Measurements from ENCODE around the gene VWA8.

VWA8 gene

GRCh38 chr13:41608839-41609177, 352.1 kb downstream of the VWA8 start:
- DNase-seq: no peak

GRCh38 chr13:41608111-41608838, 352.6 kb downstream of the VWA8 start:
- DNase-seq: no peak

- no peak for DNase-seq
These were observed 354.3 kb downstream of the VWA8 start for GRCh38 chr13:41606646-41607045.

GRCh38 chr13:41605319-41606285, 355.3 kb downstream of the VWA8 start:
- no peak for DNase-seq

- DNase-seq: no peak
These were observed 357.0 kb downstream of the VWA8 start for GRCh38 chr13:41603917-41604316.

- no peak for DNase-seq
These were observed 359.0 kb downstream of the VWA8 start for GRCh38 chr13:41601718-41602445.

- DNase-seq: no peak
These were observed 361.3 kb downstream of the VWA8 start for GRCh38 chr13:41599619-41600018.

GRCh38 chr13:41597348-41598041, 363.4 kb downstream of the VWA8 start:
- DNase-seq: no peak

GRCh38 chr13:41596190-41596589, 364.7 kb downstream of the VWA8 start:
- no peak for DNase-seq

- no peak for DNase-seq
These were observed 365.6 kb downstream of the VWA8 start for GRCh38 chr13:41595298-41595697.

GRCh38 chr13:41590643-41591042, 370.3 kb downstream of the VWA8 start:
- DNase-seq: no peak

GRCh38 chr13:41590122-41590521, 370.8 kb downstream of the VWA8 start:
- DNase-seq: no peak

- DNase-seq: no peak
These were observed 371.5 kb downstream of the VWA8 start for GRCh38 chr13:41589434-41589833.

- DNase-seq: peak; percentile 31 to 48
These were observed 372.0 kb downstream of the VWA8 start for GRCh38 chr13:41588899-41589298.

GRCh38 chr13:41588448-41588847, 372.5 kb downstream of the VWA8 start:
- no peak for DNase-seq

- DNase-seq: peak; percentile 5 to 17
These were observed 373.4 kb downstream of the VWA8 start for GRCh38 chr13:41587490-41587889.

GRCh38 chr13:41586216-41586615, 374.7 kb downstream of the VWA8 start:
- no peak for DNase-seq

GRCh38 chr13:41582027-41582463, 378.9 kb downstream of the VWA8 start:
- DNase-seq: no peak

GRCh38 chr13:41580345-41580744, 380.6 kb downstream of the VWA8 start:
- no peak for DNase-seq

GRCh38 chr13:41579881-41580280, 381.0 kb downstream of the VWA8 start:
- no peak for DNase-seq

GRCh38 chr13:41579168-41579567, 381.7 kb downstream of the VWA8 start:
- no peak for DNase-seq

- no peak for DNase-seq
These were observed 382.5 kb downstream of the VWA8 start for GRCh38 chr13:41578371-41578770.

GRCh38 chr13:41577436-41577835, 383.5 kb downstream of the VWA8 start:
- DNase-seq: no peak
